Kidney (tissue), 14 donors: ENCODE results near the gene ARHGEF10L. TPM values are rescaled to one million over a fixed set of nuclear protein-coding genes. Genes with fewer than 3 reads are reported as not detected.

Experiments used
- DNase-seq, 5 donors: peaks; one replicate each; pipeline ENCODE4 v3.0.0-alpha.2; 2013 to 2020
- FAIRE-seq: peaks from 2 replicates; lab custom pipeline; 2012; peaks lifted over from hg19 to GRCh38; lab: Jason Lieb, UNC
- H3K27ac ChIP-seq, 2 donors: one replicate each; pipeline ENCODE4 v1.7.0; 2013; ENCODE audit warnings: low read depth in 2 of 2, low read length in 2 of 2, inconsistent platforms in 1 of 2
- H3K27me3 ChIP-seq: one replicate; pipeline ENCODE4 v1.7.1; 2013; ENCODE audit warnings: low read length, inconsistent platforms; ENCODE audit not compliant: control insufficient read depth, insufficient read depth
- H3K36me3 ChIP-seq, 3 donors: one replicate each; pipeline versions ENCODE4 v1.7.0 to v1.7.1; 2013; ENCODE audit warnings: low read length in 3 of 3, control low read depth in 1 of 3, inconsistent platforms in 1 of 3; ENCODE audit not compliant: insufficient read depth in 3 of 3, control insufficient read depth in 2 of 3
- H3K4me1 ChIP-seq, 3 donors: one replicate each; pipeline versions ENCODE4 v1.7.0 to v1.7.1; 2013; ENCODE audit warnings: low read length in 3 of 3, inconsistent platforms in 1 of 3, low read depth in 1 of 3; ENCODE audit not compliant: control insufficient read depth in 2 of 3, insufficient read depth in 2 of 3
- H3K4me3 ChIP-seq, 3 donors: one replicate each; pipeline versions ENCODE4 v1.7.0 to v1.8.1; 2013; ENCODE audit warnings: low read length in 3 of 3, control low read depth in 1 of 3, inconsistent platforms in 1 of 3
- H3K9ac ChIP-seq, 3 donors: one replicate each; pipeline versions ENCODE4 v1.7.0 to v1.7.1; 2013; ENCODE audit warnings: low read length in 3 of 3, control low read depth in 1 of 3, inconsistent platforms in 1 of 3
- H3K9me3 ChIP-seq, 3 donors: one replicate each; pipeline versions ENCODE4 v1.7.0 to v1.7.1; 2013; ENCODE audit warnings: low read length in 3 of 3, control low read depth in 1 of 3, inconsistent platforms in 1 of 3; ENCODE audit not compliant: control insufficient read depth in 2 of 3, insufficient read depth in 1 of 3
- intact Hi-C: fragments of 100-400 bp; cut with DNase I; formaldehyde crosslinking; loops from one replicate; pipeline ENCODE4 v1.11.1; 2022
- polyA plus RNA-seq: library from polyadenylated mRNA; stranded (reverse); fragments of 350-450 nt; fragmentation: Illumina TruSeq; extraction: RNeasy Lipid Tissue Mini Kit (QIAGEN cat#74804); gene quantifications from one replicate; pipeline ENCODE4 v1.2.3, GENCODE V29; 2014; ENCODE audit warnings: low read depth, low replicate concordance; ENCODE audit not compliant: insufficient read depth
- total RNA-seq: library from RNA; stranded (reverse); fragmentation: NEBNext Ultra II Directional; extraction: Animal tissue kit (Norgen Biotek cat#: 25700); gene quantifications from one replicate; pipeline ENCODE4 v1.2.1, GENCODE V29; 2021
- TF ChIP-seq, protein P1 (sequence below): IDR thresholded peaks from 3 replicates; pipeline ENCODE4 v1.5.1; 2012; ENCODE audit warnings: mild to moderate bottlenecking, moderate library complexity, borderline replicate concordance; ENCODE audit not compliant: insufficient read depth; ENCODE audit errors: extremely low read depth
- donor health status: control.
- donor health status: control.
- donor health status: control.
- donor health status: control.
- donor health status: control.
- donor health status: DM: yes; HTN: yes; CAD: no.
- donor health status: Normal renal cell carcinoma (clear cell type).

ARHGEF10L gene
- total and polyA plus RNA-seq, 2 donors from 2014 or later: 40.8 to 91.9 TPM

GRCh38 chr1:17531682-17532487 is 7.6 kb upstream of the ARHGEF10L start:
- no peak overlapping the region for H3K4me3 ChIP-seq
- H3K4me1 ChIP-seq: peaks cover 0 to 9% (median 8%) of the 10 kb centered on the region in 3 donors
- intact Hi-C loops: no loop called here
- peak overlapping the region in 1 of 3 donors; percentile 29 for H3K9ac ChIP-seq
- FAIRE-seq (no peak), DNase-seq (peak in 2 of 5 donors; percentile 62 to 77)
- peak overlapping the region; percentile 73 to 88 for H3K27ac ChIP-seq
- no peaks in the 10 kb centered on the region for H3K36me3 ChIP-seq
- no peaks in the 10 kb centered on the region for H3K9me3 ChIP-seq
- TF ChIP-seq, protein P1, sequence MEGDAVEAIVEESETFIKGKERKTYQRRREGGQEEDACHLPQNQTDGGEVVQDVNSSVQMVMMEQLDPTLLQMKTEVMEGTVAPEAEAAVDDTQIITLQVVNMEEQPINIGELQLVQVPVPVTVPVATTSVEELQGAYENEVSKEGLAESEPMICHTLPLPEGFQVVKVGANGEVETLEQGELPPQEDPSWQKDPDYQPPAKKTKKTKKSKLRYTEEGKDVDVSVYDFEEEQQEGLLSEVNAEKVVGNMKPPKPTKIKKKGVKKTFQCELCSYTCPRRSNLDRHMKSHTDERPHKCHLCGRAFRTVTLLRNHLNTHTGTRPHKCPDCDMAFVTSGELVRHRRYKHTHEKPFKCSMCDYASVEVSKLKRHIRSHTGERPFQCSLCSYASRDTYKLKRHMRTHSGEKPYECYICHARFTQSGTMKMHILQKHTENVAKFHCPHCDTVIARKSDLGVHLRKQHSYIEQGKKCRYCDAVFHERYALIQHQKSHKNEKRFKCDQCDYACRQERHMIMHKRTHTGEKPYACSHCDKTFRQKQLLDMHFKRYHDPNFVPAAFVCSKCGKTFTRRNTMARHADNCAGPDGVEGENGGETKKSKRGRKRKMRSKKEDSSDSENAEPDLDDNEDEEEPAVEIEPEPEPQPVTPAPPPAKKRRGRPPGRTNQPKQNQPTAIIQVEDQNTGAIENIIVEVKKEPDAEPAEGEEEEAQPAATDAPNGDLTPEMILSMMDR: no peak
- H3K27me3 ChIP-seq: no peaks in the 10 kb centered on the region

GRCh38 chr1:17533201-17533600 is 6.3 kb upstream of the ARHGEF10L start:
- H3K4me3 ChIP-seq: no peak overlapping the region
- no peak overlapping the region for H3K9ac ChIP-seq
- peaks cover 0 to 5% (median 4%) of the 10 kb centered on the region in 3 donors for H3K4me1 ChIP-seq
- TF ChIP-seq, protein P1: no peak
- H3K36me3 ChIP-seq: no peaks in the 10 kb centered on the region
- H3K27ac ChIP-seq: no peak overlapping the region
- DNase-seq (no peak), FAIRE-seq (no peak)
- H3K27me3 ChIP-seq: no peaks in the 10 kb centered on the region
- no peaks in the 10 kb centered on the region for H3K9me3 ChIP-seq
- intact Hi-C loops: no loop called here

- FAIRE-seq: no peak
- Histone ChIP-seq H3K27ac (no peak overlapping the region), H3K9ac (no peak overlapping the region), H3K36me3 (no peaks in the 10 kb centered on the region), H3K4me1 (peaks cover 0 to 10% (median 6%) of the 10 kb centered on the region in 3 donors), H3K27me3 (no peaks in the 10 kb centered on the region), H3K4me3 (no peak overlapping the region), H3K9me3 (no peaks in the 10 kb centered on the region)
- intact Hi-C loops: no loop called here
- no peak for DNase-seq
- TF ChIP-seq, protein P1: no peak
Observed at GRCh38 chr1:17535300-17535936, 4.1 kb upstream of the ARHGEF10L start.
